Mammary epithelial cell (primary cell): ENCODE data around the gene ACSM6.

Source experiments
- EZH2 ChIP-seq: IDR thresholded peaks from 2 replicates; pipeline ENCODE4 v1.6.1; 2012; ENCODE audit warnings: low read length, inconsistent platforms, borderline replicate concordance
- TF ChIP-seq, protein P1 (sequence below), 2 donors: IDR thresholded peaks in 1 of 2; conservative IDR thresholded peaks in 1 of 2; 2 replicates each; pipeline ENCODE4 v1.5.1; 2011 to 2012; ENCODE audit warnings: inconsistent platforms in 2 of 2, low read length in 2 of 2, mild to moderate bottlenecking in 2 of 2, control low read depth in 1 of 2, low read depth in 1 of 2; ENCODE audit not compliant: insufficient read depth in 1 of 2; ENCODE audit errors: extremely low read depth in 1 of 2

DNA sequence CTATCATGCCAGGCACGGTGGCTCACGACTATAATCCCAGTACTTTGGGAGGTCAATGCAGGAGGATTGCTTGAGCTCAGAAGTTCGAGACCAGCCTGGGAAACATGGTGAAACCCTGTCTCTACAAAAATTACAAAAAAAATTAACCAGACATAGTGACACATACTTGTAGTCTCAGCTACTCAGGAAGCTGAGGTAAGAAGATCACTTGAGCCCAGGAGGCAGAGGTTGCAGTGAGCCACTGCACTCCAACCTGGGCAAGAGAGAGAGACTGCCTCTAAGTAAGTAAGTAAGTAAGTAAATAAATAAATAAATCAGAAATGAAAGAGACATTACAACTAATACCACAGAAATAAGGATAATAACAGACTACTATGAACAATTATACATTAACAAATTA, 60.6 kb downstream of the ACSM6 start:
- TF ChIP-seq, protein P1, sequence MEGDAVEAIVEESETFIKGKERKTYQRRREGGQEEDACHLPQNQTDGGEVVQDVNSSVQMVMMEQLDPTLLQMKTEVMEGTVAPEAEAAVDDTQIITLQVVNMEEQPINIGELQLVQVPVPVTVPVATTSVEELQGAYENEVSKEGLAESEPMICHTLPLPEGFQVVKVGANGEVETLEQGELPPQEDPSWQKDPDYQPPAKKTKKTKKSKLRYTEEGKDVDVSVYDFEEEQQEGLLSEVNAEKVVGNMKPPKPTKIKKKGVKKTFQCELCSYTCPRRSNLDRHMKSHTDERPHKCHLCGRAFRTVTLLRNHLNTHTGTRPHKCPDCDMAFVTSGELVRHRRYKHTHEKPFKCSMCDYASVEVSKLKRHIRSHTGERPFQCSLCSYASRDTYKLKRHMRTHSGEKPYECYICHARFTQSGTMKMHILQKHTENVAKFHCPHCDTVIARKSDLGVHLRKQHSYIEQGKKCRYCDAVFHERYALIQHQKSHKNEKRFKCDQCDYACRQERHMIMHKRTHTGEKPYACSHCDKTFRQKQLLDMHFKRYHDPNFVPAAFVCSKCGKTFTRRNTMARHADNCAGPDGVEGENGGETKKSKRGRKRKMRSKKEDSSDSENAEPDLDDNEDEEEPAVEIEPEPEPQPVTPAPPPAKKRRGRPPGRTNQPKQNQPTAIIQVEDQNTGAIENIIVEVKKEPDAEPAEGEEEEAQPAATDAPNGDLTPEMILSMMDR (conservative IDR thresholded peaks at IDR 0.05 in 1 of 2, IDR thresholded peaks at IDR 0.05 in 1 of 2; ENCODE audit: extremely low read depth in 1 of 2, insufficient read depth in 1 of 2, low read depth in 1 of 2, low read length in 2 of 2) = no peak
- no peak for TF ChIP-seq EZH2
